CD4-positive, CD25-positive, alpha-beta regulatory T cell (primary cell): ENCODE data around the gene SLC2A3. TPM values are rescaled to one million over a fixed set of nuclear protein-coding genes. Genes with fewer than 3 reads are reported as not detected.
"Not testable (repeated sequence)": the region's sequence is repeated elsewhere in the genome, so short reads cannot be mapped to it uniquely, and the experiment has no call there.

Source experiments
- ATAC-seq, 2 donors: fragments of 150-1000 bp; cut with Tn5 transposase; one replicate each; pipeline ENCODE4 v1.10.0; 2021; ENCODE audit warnings: low read depth in 2 of 2, moderate number of reproducible peaks in 2 of 2, moderate library complexity in 1 of 2
- DNase-seq, 3 donors: peaks; one replicate each; pipeline versions ENCODE4 v3.0.0 to v3.0.0-alpha.2; 2012 to 2022; ENCODE audit warnings: mixed read lengths in 1 of 3
- H3K27ac ChIP-seq: one replicate; pipeline ENCODE4 v1.7.0; 2013; ENCODE audit warnings: mild to moderate bottlenecking, low read length; ENCODE audit not compliant: insufficient read depth, poor library complexity, severe bottlenecking
- H3K27me3 ChIP-seq: one replicate; pipeline ENCODE4 v1.7.0; 2013; ENCODE audit warnings: low read length; ENCODE audit not compliant: control insufficient read depth, insufficient read depth
- H3K36me3 ChIP-seq: one replicate; pipeline ENCODE4 v1.7.0; 2013; ENCODE audit warnings: mild to moderate bottlenecking, low read length, moderate library complexity; ENCODE audit not compliant: control insufficient read depth, insufficient read depth
- H3K4me1 ChIP-seq: 2 replicates; pipeline ENCODE4 v1.7.0; 2013; ENCODE audit warnings: mild to moderate bottlenecking, low read length; ENCODE audit not compliant: insufficient read depth, control insufficient read depth, poor library complexity, severe bottlenecking
- H3K4me3 ChIP-seq: one replicate; pipeline ENCODE4 v1.7.0; 2013; ENCODE audit warnings: low read depth, mild to moderate bottlenecking, low read length, moderate library complexity
- H3K9me3 ChIP-seq, 2 experiments: 1 replicate in 1 of 2; 2 replicates in 1 of 2; pipeline ENCODE4 v1.7.0; 2013; ENCODE audit warnings: low read length in 2 of 2, mild to moderate bottlenecking in 1 of 2, moderate library complexity in 1 of 2; ENCODE audit not compliant: control insufficient read depth in 2 of 2
- H3K27ac Mint-ChIP-seq, 3 donors: one replicate each; pipeline ENCODE4 v1.8.0; 2020 to 2022; ENCODE audit warnings: mild to moderate bottlenecking in 3 of 3, mixed read lengths in 3 of 3, moderate library complexity in 2 of 3
- H3K27me3 Mint-ChIP-seq: one replicate; pipeline ENCODE4 v1.8.0; 2022; ENCODE audit warnings: mild to moderate bottlenecking, mixed read lengths
- H3K36me3 Mint-ChIP-seq: one replicate; pipeline ENCODE4 v1.8.0; 2020; ENCODE audit warnings: mixed read lengths
- H3K4me1 Mint-ChIP-seq, 4 donors: one replicate each; pipeline ENCODE4 v1.8.0; 2020 to 2022; ENCODE audit warnings: mixed read lengths in 4 of 4, mild to moderate bottlenecking in 1 of 4
- H3K4me3 Mint-ChIP-seq, 4 donors: one replicate each; pipeline ENCODE4 v1.8.0; 2020 to 2022; ENCODE audit warnings: mild to moderate bottlenecking in 4 of 4, mixed read lengths in 4 of 4, moderate library complexity in 3 of 4
- H3K9me3 Mint-ChIP-seq, 7 donors: one replicate each; pipeline ENCODE4 v1.8.0; 2020 to 2022; ENCODE audit warnings: mixed read lengths in 7 of 7, mild to moderate bottlenecking in 3 of 7, moderate library complexity in 2 of 7
- polyA plus RNA-seq, 4 donors: library from polyadenylated mRNA; unstranded; fragments of 300-500 nt; fragmentation: Illumina TruSeq; gene quantifications; one replicate each; pipeline ENCODE4 v1.2.3, GENCODE V29; 2021
- total RNA-seq: library from RNA; stranded (reverse); gene quantifications from one replicate; pipeline ENCODE4 v1.2.3, GENCODE V29; 2022

The SLC2A3 gene
- total and polyA plus RNA-seq, 5 donors from 2014 or later = 96.9 to 947 (median 105) TPM

DNA sequence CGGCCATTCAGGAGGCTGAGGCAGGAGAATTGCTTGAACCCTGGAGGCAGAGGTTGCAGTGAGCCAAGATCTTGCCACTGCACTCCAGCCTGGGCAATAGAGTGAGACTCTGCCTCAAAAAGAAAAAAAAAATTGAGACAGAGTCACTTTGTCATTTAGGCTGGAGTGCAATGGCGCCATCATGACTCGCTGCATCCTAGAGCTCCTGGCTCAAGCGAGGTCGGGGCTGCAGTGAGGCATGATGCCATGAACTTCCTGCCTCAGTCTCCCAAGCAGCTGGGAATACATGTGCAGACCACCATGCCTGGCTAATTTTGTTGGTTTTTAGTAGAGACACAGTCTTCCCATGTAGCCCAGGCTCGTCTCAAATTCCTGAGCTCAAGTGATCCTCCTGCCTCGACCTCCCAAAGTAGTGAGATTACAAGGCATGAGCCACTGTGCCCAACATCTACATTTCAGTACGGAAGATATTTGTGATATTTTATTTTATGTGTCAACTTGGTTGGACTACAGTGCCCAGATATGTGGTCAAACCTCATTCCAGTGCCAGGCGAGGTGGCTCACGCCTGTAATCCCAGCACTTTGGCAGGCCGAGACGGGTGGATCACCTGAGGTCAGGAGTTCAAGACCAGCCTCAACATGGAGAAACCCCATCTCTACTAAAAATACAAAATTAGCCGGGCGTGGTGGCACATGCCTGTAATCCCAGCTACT lies 14.4 kb upstream of the SLC2A3 start:
- not testable (repeated sequence) for H3K36me3 Mint-ChIP-seq, H3K4me1 ChIP-seq, H3K27ac ChIP-seq, H3K9me3 Mint-ChIP-seq, ATAC-seq, H3K4me3 ChIP-seq, H3K27ac Mint-ChIP-seq, H3K36me3 ChIP-seq, H3K4me3 Mint-ChIP-seq, H3K4me1 Mint-ChIP-seq, DNase-seq, H3K27me3 ChIP-seq, H3K27me3 Mint-ChIP-seq, H3K9me3 ChIP-seq

- Mint-ChIP-seq H3K4me3 (no peak overlapping the region), H3K9me3 (no peaks in the 10 kb centered on the region), H3K36me3 (no peaks in the 10 kb centered on the region), H3K4me1 (peaks cover 3 to 10% (median 6%) of the 10 kb centered on the region in 4 donors), H3K27me3 (no peaks in the 10 kb centered on the region), H3K27ac (no peak overlapping the region)
- Histone ChIP-seq H3K4me3 (no peak overlapping the region), H3K27me3 (no peaks in the 10 kb centered on the region), H3K27ac (no peak overlapping the region), H3K36me3 (no peaks in the 10 kb centered on the region), H3K4me1 (no peaks in the 10 kb centered on the region), H3K9me3 (no peaks in the 10 kb centered on the region)
- DNase-seq (no peak), ATAC-seq (no peak)
These were observed 12.7 kb upstream of the SLC2A3 start for GRCh38 chr12:7948589-7949260.

- Histone ChIP-seq H3K9me3 (no peaks in the 10 kb centered on the region), H3K36me3 (no peaks in the 10 kb centered on the region), H3K27ac (no peak overlapping the region), H3K4me1 (no peaks in the 10 kb centered on the region), H3K27me3 (no peaks in the 10 kb centered on the region), H3K4me3 (no peak overlapping the region)
- no peaks in the 10 kb centered on the region for H3K9me3 Mint-ChIP-seq
- DNase-seq (no peak), ATAC-seq (no peak)
- H3K36me3 Mint-ChIP-seq = no peaks in the 10 kb centered on the region
- H3K27me3 Mint-ChIP-seq = no peaks in the 10 kb centered on the region
- peaks cover 3 to 8% (median 6%) of the 10 kb centered on the region in 4 donors for H3K4me1 Mint-ChIP-seq
- H3K27ac Mint-ChIP-seq = no peak overlapping the region
- H3K4me3 Mint-ChIP-seq = no peak overlapping the region
These were observed 11.0 kb upstream of the SLC2A3 start for GRCh38 chr12:7947011-7947410.

GRCh38 chr12:7944760-7945159 lies 8.8 kb upstream of the SLC2A3 start:
- not testable (repeated sequence) for H3K4me1 Mint-ChIP-seq, H3K27me3 Mint-ChIP-seq, H3K27ac Mint-ChIP-seq, ATAC-seq, H3K36me3 Mint-ChIP-seq, H3K4me3 Mint-ChIP-seq, H3K4me3 ChIP-seq, H3K27ac ChIP-seq, H3K4me1 ChIP-seq, H3K27me3 ChIP-seq, H3K36me3 ChIP-seq, DNase-seq, H3K9me3 Mint-ChIP-seq, H3K9me3 ChIP-seq

DNA sequence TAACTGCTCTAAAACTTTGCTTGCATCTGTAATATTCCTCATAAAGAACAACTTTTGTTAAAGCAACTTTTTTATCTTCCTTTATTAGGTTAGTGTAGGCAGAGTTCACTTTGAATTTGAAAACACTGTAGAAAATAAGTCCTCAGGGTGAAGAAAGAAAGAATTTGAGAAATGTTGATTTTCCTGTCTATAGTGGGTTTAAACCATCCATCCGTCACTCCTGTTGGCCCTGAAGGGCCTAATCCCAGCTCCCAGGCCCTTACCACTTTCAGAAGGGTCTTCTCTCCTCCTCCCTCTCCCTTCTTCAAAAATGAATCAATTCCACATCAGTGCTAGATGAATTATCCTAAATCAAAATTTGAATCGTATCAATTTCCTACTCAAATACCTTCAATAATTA lies 4.9 kb upstream of the SLC2A3 start:
- Histone ChIP-seq H3K27ac (no peak overlapping the region), H3K4me1 (peaks cover 13% of the 10 kb centered on the region), H3K4me3 (no peak overlapping the region), H3K27me3 (no peaks in the 10 kb centered on the region), H3K9me3 (no peaks in the 10 kb centered on the region), H3K36me3 (no peaks in the 10 kb centered on the region)
- Mint-ChIP-seq H3K9me3 (no peaks in the 10 kb centered on the region), H3K36me3 (no peaks in the 10 kb centered on the region), H3K4me3 (peak overlapping the region in 1 of 4 donors; percentile 81), H3K4me1 (peaks cover 7 to 15% (median 9%) of the 10 kb centered on the region in 4 donors), H3K27me3 (peaks cover 4% of the 10 kb centered on the region), H3K27ac (peak overlapping the region in 1 of 3 donors; percentile 92)
- ATAC-seq = no peak
- no peak for DNase-seq

- Histone ChIP-seq H3K4me3 (no peak overlapping the region), H3K9me3 (no peaks in the 10 kb centered on the region), H3K36me3 (peaks cover 11% of the 10 kb centered on the region), H3K4me1 (peaks cover 32% of the 10 kb centered on the region), H3K27me3 (no peaks in the 10 kb centered on the region), H3K27ac (no peak overlapping the region)
- ATAC-seq (no peak), DNase-seq (peak in 1 of 3 donors; percentile 67)
- Mint-ChIP-seq H3K27ac (peak overlapping the region; percentile 62 to 90 (median 76)), H3K27me3 (peaks cover 4% of the 10 kb centered on the region), H3K4me3 (peak overlapping the region in 2 of 4 donors; percentile 62 to 80), H3K9me3 (no peaks in the 10 kb centered on the region), H3K36me3 (no peaks in the 10 kb centered on the region), H3K4me1 (peaks cover 7 to 9% (median 7%) of the 10 kb centered on the region in 4 donors)
These were observed 2.0 kb upstream of the SLC2A3 start for GRCh38 chr12:7937833-7938506.

DNA sequence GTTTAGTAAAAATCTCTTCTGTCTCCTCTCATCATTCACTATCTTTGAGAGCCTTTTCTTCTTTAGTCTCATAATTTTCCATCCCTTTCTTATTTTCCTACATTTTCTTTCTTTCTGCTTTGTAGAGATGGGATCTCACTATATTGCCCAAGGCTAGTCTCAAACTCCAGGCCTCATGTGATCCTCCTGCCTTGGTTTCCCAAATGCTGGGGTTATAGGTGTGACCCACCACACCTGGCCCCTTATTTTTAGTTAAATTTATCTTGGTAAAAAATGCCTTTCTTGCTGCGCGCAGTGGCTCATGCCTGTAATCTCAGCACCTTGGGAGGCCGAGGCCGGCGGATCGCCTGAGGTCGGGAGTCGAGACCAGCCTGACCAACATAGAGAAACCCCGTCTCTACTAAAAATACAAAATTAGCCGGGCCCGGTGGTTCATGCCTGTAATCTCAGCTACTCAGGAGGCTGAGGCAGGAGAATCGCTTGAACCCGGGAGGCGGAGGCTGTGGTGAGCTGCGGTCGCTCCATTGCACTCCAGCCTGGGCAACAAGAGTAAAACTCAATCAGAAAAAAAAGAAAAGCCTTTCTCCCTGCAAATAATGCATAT lies 996 bp downstream of the SLC2A3 start:
- Mint-ChIP-seq H3K4me3 (no peak overlapping the region), H3K27me3 (no peaks in the 10 kb centered on the region), H3K36me3 (peaks cover 16% of the 10 kb centered on the region), H3K4me1 (peaks cover 12 to 24% (median 19%) of the 10 kb centered on the region in 4 donors), H3K9me3 (peaks cover 0 to 2% (median 0%) of the 10 kb centered on the region in 7 donors), H3K27ac (no peak overlapping the region)
- DNase-seq (peak in 1 of 3 donors; percentile 19), ATAC-seq (no peak)
- Histone ChIP-seq H3K4me3 (peak overlapping the region; percentile 100), H3K27ac (peak overlapping the region; percentile 85), H3K27me3 (no peaks in the 10 kb centered on the region), H3K4me1 (peaks cover 49% of the 10 kb centered on the region), H3K36me3 (peaks cover 41% of the 10 kb centered on the region), H3K9me3 (no peaks in the 10 kb centered on the region)
